SHP77 (cell line): ENCODE measurements around the gene PLXDC2.
"Not testable (repeated sequence)": the region's sequence is repeated elsewhere in the genome, so short reads cannot be mapped to it uniquely, and the experiment has no call there.

Experiments
- DNase-seq, 2 experiments: peaks; one replicate each; lab custom pipeline; 2025; lab: John Stamatoyannopoulos, UW

Gene PLXDC2

DNA sequence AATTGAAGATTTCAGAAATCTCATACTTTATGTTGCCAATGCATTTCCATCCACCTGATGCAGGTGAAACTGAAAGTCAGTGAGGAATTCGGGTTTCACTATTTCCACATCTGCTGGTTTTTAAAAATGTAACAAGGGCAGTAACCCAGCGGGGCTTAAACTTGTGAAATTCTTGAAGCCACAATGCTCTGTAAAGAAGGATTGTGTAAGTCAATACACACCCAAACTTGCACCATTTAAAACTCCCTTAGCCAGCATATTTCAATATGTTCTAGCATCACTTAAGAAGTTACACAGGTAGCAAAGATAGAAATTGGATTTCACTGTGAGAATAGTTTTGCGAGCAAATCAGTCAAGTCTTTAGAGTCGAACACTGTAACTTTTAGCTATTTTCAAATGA lies 386.1 kb downstream of the PLXDC2 start:
- no peak for DNase-seq

DNA sequence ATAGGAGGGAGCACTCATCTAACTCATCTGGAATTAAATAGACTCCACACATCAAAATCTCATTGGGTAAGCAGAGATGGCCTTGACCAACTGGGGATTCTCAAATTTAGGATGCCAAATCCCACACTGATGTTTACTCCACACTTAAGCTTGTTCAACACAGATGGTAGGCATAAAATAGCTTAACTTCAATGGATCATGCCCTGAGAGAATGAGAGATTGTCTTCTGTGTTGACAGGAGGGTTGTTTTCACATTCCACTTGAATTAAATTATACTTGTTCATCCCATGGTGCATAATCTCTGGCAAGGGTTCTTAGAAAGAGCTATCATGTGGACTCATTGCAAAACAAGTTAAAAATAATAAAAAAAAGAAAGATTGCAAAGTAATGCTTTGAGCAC lies 391.4 kb downstream of the PLXDC2 start:
- no peak for DNase-seq

DNA sequence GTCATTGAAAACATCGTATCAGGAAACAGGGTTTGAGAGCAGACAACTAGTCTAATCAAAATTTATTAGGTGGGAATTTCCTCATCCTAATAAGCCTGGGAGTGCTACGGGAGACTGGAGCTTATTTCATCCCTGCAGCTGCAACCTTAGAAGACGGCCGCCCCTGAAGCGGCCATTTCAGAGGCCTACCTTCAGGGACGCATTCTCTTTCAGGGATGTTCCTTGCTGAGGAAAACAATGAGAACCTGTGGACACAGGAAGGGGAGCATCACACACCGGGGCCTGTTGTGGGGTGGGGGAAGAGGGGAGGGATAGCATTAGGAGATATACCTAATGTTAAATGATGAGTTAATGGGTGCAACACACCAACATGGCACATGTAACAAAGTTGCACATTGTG lies 392.9 kb downstream of the PLXDC2 start:
- DNase-seq: not testable (repeated sequence)

DNA sequence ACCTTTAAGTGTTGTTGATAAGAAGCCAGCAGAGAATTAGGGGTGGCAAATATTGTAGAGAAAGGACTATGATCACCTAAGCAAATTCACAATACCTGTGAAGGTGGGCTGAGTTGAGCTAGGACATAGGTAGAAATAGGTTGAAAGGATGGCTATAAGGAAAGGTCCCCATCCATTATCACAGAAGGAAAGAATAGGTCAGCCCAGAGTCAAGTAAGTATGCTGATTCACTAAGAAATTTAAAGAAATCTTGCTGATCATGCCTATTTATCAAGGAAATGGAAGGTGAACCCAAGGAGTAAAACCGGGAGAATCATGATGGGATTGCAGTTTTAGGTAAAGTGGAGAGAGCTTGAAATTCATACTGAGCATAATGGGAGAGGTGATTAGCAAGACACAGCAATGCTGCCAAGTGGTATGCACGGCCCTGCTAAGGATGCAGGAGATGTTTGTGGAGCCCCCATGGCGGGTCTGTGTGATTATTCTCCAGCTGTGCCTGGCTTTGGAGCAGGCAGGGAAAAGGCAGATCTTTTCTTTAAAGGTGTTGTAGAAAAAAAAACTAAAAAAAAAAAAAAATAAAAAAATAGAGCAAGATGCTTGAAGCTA lies 399.4 kb downstream of the PLXDC2 start:
- DNase-seq: no peak

DNA sequence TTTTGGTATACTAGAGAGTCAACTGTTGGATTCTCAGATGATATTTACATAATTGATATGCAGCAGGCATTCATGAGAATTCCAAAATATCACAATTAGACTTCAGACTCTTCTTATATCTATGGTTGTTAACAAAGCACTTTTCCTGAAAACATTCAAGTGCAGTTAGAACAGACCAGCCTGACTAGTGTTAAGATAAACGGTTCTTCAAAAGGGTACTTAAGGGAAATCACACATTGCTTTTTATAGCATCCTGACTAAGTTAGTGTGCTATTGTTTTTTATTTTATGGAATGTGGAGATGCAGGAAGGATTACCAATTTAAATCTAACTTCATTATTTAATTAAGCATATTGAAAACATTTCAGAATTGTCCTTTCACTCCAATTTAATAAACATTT lies 405.1 kb downstream of the PLXDC2 start:
- DNase-seq: no peak

DNA sequence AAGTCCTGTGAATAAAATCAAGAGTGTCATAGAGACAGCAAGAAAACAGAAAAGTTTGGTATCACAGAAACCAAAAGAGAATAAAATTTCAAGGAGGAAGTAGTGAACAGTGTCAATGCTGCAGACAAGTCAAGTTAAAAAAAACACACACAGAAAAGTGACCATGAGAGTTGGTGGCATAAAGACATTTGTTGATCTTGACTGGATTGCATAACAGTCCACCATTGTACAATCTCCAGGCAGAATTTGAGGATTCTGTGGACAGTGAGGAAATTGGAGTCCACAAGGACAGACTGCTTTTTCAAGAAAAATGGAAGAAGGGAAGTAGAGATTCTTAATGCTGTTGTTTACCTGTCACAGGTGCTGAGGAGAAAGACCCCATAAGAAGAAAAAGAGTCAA lies 412.5 kb downstream of the PLXDC2 start:
- DNase-seq: no peak

DNA sequence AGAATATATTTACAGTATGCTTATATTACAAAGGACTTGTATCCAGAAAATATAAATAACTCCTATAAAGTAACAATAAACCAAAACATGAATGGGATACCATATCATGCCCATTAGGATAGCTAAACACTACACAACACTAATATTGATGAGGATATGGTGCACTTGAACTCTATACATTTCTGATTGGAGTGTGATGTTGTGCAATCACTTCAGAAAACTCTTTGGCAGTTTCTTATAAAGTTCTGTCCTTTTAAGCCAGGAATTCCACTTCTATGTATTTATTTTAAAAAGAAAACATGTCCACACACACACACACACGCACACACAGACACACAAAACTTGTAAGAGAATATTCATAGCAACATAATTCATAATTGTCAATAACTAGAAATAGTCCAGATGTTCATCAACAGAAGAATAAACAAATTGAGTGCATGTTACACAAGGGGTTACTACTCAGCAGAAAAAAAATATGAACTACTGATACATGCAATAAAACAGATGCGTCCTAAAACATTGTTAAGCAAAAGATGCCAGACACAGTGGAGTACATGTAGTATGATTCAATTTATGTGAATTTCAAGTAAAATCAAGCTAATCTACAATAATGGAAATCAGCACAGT lies 416.0 kb downstream of the PLXDC2 start:
- DNase-seq: no peak

DNA sequence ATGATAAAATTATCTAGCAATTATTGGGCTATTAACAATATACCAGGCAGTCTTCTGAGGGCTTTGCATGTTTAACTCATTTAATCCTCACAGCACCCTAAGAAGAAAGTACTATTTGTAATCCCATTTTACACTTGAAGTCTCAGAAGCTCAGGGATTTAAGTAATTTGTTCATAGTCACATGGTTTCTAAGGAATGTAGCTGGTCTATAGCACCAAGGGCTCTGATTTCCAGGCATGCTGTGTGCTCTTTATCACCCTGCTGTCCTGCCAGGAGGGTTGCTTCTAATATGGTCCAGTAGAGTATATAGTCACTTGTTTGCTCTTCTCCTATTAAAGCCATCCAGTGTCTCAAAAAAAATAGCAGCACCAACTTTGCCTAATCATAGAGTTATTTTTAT lies 417.2 kb downstream of the PLXDC2 start:
- DNase-seq: no peak

DNA sequence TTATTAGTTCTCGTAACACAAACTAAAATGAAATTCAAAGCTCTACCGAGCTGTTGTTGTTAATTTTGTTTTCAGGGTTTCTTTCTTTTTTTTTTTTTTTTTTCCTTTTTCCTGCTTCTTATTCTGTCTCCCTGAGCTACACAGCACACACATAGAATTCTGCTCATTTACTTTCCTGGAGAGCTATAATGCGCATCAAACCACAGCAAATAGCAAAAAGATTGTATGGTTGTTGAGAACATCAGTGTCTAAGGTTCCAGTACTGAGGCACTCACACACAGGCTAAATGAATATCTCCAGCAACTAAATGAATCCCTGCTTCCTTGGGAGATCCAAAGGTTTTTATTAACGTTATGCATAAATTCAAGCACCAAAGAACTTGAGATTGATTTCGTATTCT lies 418.3 kb downstream of the PLXDC2 start:
- no peak for DNase-seq

DNA sequence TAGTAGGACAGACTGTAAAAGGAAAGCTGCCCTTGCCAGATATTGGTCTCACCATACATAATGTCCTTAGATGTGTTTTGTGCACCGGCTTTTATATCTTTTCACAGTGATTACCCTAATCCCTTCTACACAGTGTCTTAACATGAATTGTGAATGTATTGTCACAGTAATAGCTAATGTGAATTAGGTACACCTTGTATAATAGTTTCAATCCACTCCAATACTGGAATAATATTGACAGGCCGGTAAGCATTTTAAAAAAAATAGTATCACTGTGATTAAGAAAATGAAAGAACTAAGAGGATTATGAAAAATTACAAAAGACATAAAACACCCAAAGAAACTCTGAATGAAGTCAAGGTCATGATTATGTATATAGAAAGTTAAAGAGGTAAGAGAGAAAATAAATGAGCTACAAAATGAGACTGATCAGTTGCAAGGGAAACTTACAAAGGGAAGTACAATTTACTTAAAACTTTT lies 420.9 kb downstream of the PLXDC2 start:
- no peak for DNase-seq

DNA sequence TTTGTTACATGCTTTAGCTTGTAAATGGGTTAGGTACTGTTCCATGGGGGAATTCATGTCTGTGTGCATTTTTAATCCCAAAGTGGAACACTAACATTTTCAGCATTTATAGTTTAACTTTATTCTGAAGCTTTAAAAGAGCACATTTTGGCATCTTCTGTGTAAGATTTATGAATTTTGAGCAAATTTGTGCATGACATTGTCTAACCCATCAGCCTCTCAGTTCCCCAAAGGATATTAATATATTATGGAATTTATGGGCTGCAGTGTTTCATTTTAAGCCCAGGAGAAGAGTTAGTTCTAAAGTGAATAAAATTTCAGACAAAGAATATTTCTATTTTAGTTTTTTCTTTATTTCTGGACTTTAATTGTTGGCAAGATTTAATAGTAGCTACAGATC lies 421.4 kb downstream of the PLXDC2 start:
- no peak for DNase-seq

DNA sequence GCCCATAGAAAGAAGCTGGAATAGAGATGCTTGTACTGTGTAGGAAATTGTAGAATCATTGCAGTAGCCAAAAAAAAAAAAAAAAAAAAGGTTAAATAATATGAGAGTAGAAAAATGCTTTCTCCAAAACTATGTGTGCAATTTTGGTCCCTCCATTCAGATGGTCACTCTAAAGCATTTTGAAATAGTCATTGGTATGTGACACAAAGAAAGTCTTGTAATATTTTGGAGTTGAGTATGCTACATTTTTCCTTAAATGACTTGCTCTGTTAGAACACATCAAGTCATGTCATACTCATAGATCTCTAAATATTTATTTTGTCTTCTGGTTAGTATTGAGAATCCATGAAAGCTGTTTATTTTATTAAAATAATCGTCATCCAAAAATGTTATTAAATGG lies 424.4 kb downstream of the PLXDC2 start:
- no peak for DNase-seq

DNA sequence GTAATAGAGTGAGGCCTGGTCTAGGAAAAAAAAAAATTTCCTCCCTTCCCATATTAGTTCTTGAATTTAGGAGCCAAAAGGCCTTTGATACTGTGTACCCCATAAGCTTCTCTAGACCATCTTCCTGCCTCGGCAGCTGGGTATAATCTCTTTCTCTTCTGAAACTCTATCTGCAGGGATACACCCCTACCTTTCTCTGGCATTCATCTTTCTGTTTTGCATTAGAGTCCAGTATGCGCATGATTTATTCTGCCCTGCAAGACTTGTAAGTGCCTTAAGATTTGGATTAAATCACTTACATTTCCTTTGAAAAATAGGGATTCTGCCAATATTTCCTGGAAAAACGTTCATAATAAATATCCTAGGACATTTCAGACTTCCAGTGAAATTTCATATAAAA lies 431.2 kb downstream of the PLXDC2 start:
- DNase-seq: no peak

DNA sequence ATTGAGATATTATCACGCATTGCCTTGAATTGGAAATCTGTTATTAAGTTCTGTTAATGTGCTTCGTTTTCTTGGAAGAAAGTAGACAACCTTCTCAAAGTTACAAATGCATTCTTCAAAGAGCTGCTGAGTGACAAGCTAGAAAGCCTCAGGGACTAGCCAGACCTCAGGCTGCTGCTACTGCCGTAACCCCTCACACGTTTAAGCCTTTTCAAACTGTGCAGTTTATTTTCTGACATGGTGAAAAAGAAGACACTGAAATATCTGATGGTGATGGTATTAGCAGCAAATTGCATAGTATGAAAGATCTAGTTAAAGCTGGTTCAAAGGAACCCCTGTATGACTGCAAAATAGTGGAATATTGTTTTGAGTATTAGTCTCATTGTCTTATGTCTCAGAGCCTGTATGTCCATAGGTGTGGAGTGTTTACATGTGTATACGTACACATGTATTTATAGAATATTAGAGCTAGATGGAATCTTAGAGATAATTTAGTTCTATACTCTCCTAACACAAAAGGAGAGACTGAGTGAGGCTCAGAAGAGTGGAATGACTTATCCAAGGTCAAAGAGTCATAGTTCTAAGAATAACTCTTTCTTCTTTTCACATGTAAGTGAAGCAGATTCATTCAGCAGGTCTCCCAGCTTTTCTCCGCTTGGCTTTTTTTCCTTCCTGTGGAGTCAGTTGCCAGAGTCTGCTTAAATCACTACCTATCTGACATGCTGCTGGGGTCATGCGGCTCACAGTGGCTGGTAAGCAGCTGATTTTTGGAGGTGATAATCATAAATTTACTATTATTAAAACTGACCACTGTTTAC lies 431.9 kb downstream of the PLXDC2 start:
- no peak for DNase-seq

DNA sequence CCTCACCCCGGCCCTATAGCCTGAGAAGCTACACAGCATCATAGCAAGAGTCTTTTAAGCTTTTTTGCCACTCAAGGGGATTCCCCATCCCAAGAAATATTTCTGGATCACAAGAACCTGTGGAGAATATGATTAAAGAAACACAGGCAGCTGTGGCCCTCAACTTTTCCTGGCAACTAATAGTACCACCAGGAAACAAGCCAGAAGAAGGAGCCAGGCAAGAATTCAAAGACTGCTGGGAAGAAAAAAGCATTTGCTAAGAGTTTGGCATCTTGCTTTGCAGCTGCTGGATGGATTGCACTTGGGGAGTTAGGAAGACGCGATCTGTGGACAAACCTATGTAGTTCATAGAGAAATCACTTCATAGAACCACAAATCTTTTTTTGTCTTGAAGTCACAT lies 437.8 kb downstream of the PLXDC2 start:
- no peak for DNase-seq

DNA sequence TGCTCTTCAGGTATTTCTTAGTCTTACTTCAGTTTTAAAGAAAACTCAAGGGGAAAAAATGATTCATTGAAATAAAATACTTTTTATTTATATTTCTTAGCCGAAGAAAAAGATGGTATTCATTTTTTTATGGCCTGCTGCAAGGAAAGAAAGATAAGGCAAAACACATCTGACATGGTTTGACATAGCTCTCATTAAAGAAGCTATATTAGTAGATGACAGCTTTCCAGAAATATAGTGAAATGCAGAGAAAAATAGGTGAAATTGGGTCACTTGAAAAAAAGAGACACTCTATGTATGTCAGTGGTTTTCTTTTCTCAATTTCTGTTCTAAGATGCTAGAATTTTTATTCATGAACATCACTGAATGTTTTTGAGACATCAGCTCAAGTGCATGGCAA lies 438.3 kb downstream of the PLXDC2 start:
- no peak for DNase-seq

DNA sequence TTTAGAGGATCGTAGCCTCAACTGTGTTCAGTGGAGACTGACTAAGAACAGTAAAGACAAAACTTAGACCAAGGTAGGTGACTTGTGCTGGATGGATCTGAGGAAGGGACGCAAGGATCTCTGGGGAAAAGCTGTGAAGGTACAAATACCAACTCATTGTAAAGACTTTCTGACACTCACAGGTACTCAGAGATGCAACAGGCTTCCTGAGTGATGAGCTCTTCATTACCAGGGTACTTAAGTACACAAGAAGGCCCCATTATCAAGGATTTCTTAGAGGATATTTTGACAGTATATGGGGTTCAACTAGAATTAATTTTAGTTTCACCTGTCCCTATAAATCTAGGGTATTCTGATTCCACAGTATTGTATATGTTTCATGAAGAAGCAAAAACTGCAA lies 440.7 kb downstream of the PLXDC2 start:
- DNase-seq: no peak

DNA sequence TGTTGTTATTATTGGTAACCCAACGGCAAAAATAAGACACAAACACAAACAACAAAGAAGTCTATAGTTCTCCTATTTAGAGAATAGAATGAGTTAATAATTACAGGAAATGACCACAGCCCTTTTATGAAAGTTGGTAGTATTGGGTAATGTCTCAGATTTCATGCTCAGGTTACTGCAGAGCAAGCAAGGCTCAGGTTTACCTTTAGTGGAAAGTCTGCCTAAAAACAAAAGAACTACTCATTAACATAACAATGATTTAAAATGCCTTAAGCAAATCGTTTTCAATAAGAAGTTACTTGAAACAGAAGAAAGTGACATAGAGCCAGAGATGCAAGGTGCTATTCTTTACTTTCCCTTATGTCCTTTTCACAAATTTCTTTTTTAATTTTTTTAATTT lies 441.2 kb downstream of the PLXDC2 start:
- DNase-seq: no peak

DNA sequence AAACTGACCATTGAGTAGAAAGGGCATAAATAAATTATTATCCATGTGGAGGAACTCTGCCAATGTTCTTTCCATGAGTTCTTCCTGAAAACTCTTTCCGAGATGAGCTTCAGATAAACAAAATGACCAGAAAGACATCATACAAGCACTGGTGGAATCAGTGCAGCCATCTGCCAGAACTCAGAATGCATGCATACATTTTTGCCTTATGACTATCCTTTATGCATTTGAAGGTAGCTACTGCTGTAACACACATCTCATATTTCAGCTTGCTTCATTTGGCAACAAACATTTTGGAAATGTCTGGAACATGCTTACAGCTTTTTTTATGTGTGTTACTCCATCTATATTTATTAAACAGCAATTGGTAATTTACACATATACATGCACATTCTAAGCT lies 448.9 kb downstream of the PLXDC2 start:
- DNase-seq: no peak

DNA sequence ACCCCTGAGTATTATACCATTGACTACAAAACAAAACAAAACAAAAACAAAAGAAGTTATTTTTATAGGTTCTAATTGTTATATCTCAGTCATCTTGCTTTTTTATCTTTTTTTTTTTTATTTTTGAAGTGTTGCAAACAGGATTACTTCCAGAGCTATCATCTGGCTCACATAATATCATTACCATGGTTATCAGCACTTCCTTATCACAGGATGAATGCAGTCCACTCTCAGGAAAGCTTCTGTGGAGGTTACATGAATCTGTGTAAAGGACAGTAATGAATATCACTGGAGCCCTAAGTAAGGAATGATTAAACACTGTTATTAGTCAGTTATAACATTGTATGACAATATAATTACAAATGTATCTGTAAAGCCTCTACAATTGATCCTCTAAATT lies 451.5 kb downstream of the PLXDC2 start:
- DNase-seq: no peak

DNA sequence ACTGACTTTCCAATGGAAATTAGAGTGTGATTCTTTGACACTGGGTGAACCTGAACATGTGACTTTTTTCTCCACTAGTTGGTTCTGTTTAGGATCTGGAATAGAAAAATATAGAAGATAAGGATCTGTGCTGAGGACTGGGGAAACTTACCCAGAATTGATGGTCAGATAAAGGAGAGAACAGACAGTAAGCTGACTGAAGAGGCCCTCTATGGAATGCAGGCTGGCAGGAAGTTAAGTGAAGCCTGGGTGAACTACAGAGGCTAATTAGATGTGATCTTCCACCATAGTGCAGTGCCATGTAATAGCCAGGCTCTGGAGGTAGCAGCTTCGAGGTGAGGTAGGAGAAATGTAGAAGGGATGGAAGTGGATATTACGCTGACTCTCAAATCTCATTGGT lies 455.3 kb downstream of the PLXDC2 start:
- no peak for DNase-seq

DNA sequence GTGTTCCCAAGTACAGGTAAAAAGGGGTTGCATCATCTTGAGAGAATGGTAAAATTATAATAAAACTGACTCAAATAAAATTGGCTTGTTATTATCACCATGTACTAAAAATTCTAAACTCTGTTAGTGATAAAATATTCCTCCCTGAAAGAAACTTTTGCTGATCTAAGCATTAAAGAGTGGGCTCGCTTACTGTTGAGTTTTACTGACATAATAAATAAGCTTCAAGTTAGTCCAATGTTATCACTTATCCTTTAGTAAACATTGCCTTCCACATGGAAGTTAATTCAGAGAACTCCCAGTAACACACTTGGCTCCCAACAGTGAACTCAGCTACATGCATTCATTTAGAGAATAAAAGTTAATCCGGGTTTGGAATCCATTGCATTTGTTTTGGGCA lies 456.4 kb downstream of the PLXDC2 start:
- no peak for DNase-seq

DNA sequence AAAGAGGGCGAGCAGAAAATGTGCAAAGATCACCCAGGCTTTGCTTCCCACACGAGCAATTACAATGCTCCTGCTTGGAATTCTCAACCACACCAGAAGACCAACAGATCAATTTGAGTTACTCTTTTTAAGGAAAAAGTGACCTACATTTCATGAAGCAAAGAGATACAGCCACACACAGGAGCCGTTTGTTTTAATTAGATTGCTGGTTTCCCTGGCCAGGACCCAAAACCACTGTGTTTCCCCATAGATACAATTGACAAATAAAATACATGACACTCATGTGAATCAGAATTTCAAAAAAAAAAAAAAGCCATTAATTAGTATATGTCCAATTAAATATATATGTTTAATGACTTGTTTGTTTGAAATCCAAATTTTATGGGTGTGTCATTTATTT lies 458.3 kb downstream of the PLXDC2 start:
- no peak for DNase-seq
